GM18870 (cell line): ENCODE data around the gene C14orf93.
"Not testable (repeated sequence)": the region's sequence is repeated elsewhere in the genome, so short reads cannot be mapped to it uniquely, and the experiment has no call there.

Experiments used
- ATAC-seq: cut with Tn5 transposase; IDR thresholded peaks from one replicate; pipeline ENCODE4 v1.9.1; 2021; ENCODE audit warnings: moderate library complexity; ENCODE audit not compliant: unreplicated experiment

The C14orf93 gene

DNA sequence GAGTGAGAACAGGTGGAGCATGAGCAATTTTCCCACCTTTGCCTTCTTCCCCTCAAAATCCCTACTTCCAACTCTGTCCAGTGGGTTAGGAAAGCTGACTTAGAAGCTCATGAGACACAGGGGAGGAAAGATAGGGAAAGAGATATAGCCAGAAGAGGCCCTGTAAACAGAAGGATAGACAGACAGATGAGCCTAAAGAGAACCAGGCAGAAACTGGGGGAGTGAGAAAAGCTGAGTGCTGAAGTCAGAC lies 32.6 kb downstream of the C14orf93 start:
- no peak for ATAC-seq

DNA sequence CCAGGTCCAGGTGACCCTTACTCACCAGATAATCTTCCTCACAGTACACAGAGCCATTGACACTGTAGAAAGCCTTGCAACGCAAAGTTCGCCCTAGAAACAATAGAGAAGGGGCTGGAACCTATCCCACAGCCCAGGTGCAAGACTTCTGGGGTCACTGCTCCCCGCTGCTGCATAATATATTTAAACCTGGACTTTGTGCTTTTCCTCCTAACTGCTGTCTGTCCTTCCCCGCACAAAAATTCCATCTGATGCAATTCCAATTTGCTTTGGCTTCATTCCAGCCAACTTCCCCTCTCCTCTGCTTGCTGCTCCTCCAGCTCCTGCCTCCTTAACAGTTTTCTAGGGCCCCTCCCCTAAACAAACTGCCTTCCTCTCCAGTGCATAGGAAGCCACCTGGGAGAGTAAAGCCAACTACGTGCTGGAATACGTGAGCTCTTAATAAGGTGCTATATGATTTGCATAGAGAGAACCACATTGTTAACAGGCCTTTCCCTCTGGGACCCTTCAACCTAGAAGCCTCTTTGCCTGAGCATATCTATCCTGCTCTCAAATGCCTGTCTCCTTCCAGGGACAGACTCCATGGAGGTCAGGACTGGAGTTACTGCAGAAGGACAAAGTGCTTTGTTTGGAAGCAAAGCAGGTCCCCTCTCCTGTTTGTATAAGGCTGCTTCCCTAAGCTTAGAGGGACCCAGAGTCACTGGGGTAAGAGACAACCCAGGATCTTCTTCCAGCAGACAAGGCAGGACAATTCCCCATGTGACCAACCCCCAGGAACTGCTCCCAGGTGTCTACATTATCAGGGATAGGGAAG lies 33.1 kb downstream of the C14orf93 start:
- ATAC-seq, result no peak

GRCh38 chr14:22974530-22975313 lies 35.2 kb downstream of the C14orf93 start:
- ATAC-seq, result no peak

- ATAC-seq, result no peak
Observed at GRCh38 chr14:22973217-22974032, 36.5 kb downstream of the C14orf93 start.

DNA sequence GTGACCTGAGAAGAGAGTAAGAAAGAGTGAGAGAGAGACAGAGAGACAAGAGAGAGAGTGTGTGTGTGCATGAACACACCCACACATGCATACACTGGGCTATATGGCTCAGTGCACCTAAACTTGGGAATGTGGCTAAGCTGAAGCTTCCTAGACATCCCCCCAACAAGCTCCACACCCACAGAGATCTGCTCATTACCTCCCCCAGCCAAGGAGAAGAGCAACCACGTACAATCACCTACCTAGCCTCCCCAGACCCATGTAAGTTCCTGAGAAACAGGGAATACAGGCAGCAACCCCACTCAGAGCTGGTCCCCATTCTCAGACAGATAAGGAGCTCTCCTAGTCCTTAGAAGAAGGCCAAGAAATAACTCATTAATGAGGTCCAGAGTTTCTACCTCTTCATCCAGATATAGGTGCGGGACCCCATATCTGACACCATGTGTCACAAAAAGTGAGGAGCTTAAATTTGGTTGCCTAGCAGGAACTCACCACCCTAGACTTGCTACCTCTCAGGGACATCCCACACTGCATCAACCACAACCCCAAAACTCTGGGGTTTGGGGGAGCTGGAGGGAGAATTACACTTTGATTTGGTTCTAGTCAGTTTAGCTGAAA lies 37.5 kb downstream of the C14orf93 start:
- no peak for ATAC-seq

- no peak for ATAC-seq
Observed at GRCh38 chr14:22971152-22971551, 38.8 kb downstream of the C14orf93 start.

- no peak for ATAC-seq
Observed at GRCh38 chr14:22966783-22967269, 43.1 kb downstream of the C14orf93 start.

DNA sequence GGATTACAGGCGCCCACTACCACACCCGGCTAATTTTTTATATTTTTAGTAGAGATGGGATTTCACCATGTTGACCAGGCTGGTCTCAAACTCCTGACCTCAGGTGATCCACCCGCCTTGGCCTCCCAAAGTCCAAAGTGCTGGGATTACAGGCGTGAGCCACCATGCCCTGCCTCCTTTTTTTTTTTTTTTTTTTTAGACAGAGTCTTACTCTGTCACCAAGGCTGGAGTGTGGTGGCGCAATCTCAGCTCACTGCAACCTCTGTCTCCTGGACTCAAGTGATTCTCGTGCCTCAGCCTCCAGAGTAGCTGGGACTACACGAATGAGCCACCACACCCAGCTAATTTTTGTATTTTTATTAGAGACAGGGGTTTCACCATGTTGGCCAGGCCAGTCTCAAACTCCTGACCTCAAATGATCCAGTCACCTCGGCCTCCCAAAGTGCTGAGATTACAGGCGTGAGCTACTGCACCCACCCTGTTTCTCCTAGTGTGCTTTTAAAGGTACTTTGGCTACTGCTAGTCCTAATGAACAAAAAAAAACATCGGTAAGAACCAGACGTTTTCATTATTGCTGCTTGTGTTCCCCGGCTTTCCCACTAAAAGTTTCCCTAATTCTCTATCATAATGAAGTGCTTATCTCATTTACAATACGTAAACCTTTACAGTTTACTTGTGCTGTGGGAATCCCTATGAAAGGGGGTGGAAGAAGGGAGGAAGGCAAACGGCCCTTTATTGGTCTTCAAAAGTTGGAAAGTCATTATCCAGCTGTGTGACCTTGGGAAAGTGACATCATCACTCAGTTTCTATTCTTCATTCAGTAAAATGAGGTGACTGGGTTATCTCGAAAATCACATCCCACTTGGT lies 43.8 kb downstream of the C14orf93 start:
- not testable (repeated sequence) for ATAC-seq

DNA sequence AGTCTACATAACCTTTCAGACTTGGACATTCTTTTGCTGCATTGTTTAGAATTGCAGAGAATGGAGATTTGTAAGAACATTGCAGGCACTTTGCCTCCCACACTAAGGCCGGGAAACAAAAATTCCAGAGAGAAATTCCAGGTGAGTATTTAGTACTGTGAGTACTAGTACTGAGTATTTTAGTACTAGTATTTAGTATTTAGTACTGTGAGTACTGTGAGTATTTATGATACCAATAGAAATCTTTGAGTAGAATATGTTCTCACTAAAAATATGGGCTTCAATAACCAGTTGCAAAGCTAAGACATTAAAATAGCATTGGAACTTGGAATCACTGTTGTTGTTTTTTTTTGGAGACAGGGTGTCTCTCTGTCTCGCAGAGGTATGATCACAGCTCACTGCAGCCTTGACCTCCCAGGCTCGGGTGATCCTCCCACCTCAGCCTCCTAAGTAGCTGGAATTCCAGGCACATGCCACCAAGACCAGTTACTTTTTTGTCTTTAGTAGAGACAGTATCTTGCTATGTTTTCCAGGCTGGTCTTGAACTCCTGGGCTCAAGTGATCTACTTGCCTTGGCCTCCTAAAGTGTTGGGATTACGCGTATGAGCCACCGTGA lies 47.8 kb downstream of the C14orf93 start:
- no peak for ATAC-seq

- no peak for ATAC-seq
Observed at GRCh38 chr14:22955702-22956569, 54.0 kb downstream of the C14orf93 start.

DNA sequence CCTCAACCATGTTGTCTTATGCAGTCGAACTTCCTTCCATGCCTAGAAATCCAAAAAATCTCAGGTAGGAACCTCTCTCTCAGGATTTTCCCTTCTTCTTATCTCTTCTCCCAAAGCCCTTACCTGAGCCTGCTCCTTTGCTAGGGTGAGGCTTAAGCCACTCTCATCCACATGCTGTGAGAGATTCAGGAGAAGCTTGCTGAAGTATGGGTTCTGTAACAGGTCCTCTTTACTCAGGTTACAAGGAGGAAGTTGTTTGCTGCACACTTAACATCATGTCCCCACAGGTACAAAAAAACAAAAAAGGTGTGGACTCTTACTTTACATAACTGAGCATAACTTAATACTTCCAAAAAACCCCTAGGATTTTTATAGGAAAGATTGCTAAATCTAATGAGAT lies 57.5 kb downstream of the C14orf93 start:
- no peak for ATAC-seq

GRCh38 chr14:22951795-22952194 lies 58.1 kb downstream of the C14orf93 start:
- ATAC-seq, result not testable (repeated sequence)

GRCh38 chr14:22945642-22946041 lies 64.3 kb downstream of the C14orf93 start:
- ATAC-seq, result no peak

- ATAC-seq, result no peak
Observed at GRCh38 chr14:22939684-22940083, 70.3 kb downstream of the C14orf93 start.
